Nephron progenitor cell (in vitro differentiated cells): Measurements from ENCODE around the gene KCTD10.

Experiments
- DNase-seq: peaks from one replicate; pipeline ENCODE4 v3.0.0; 2021
- H3K27ac Mint-ChIP-seq: 2 replicates; pipeline ENCODE4 v1.8.0; 2021; ENCODE audit warnings: mild to moderate bottlenecking, moderate library complexity, mixed read lengths
- H3K27me3 Mint-ChIP-seq: 2 replicates; pipeline ENCODE4 v1.8.0; 2021; ENCODE audit warnings: mild to moderate bottlenecking, low read depth, mixed read lengths; ENCODE audit not compliant: poor library complexity
- H3K36me3 Mint-ChIP-seq: 2 replicates; pipeline ENCODE4 v1.8.0; 2021; ENCODE audit warnings: low read depth, mixed read lengths
- H3K4me1 Mint-ChIP-seq: 2 replicates; pipeline ENCODE4 v1.8.0; 2021; ENCODE audit warnings: mixed read lengths
- H3K4me3 Mint-ChIP-seq: 2 replicates; pipeline ENCODE4 v1.8.0; 2021; ENCODE audit warnings: mild to moderate bottlenecking, moderate library complexity, mixed read lengths
- H3K9me3 Mint-ChIP-seq: 2 replicates; pipeline ENCODE4 v1.8.0; 2021; ENCODE audit warnings: mild to moderate bottlenecking, moderate library complexity, mixed read lengths
- CTCF ChIP-seq: fragments of 200-600 bp; sonication (generic); IDR thresholded peaks from 2 replicates; pipeline ENCODE4 v1.5.0; 2021; ENCODE audit warnings: antibody characterized with exemption

The KCTD10 gene

GRCh38 chr12:109449845-109450532 is 27.1 kb downstream of the KCTD10 start:
- H3K36me3 Mint-ChIP-seq = peaks cover 34% of the 10 kb centered on the region
- no peaks in the 10 kb centered on the region for H3K27me3 Mint-ChIP-seq
- H3K4me3 Mint-ChIP-seq = no peak overlapping the region
- H3K9me3 Mint-ChIP-seq = no peaks in the 10 kb centered on the region
- peak overlapping the region; percentile 70 for H3K27ac Mint-ChIP-seq
- peaks cover 7% of the 10 kb centered on the region for H3K4me1 Mint-ChIP-seq
- TF ChIP-seq CTCF = no peak
- DNase-seq = no peak

GRCh38 chr12:109448707-109449390 is 28.3 kb downstream of the KCTD10 start:
- peaks cover 7% of the 10 kb centered on the region for H3K4me1 Mint-ChIP-seq
- no peak for TF ChIP-seq CTCF
- peaks cover 29% of the 10 kb centered on the region for H3K36me3 Mint-ChIP-seq
- H3K9me3 Mint-ChIP-seq = no peaks in the 10 kb centered on the region
- H3K27ac Mint-ChIP-seq = peak overlapping the region; percentile 91
- DNase-seq = no peak
- H3K4me3 Mint-ChIP-seq = no peak overlapping the region
- no peaks in the 10 kb centered on the region for H3K27me3 Mint-ChIP-seq

- TF ChIP-seq CTCF = no peak
- Mint-ChIP-seq H3K4me3 (no peak overlapping the region), H3K9me3 (no peaks in the 10 kb centered on the region), H3K27ac (peak overlapping the region; percentile 91), H3K36me3 (peaks cover 24% of the 10 kb centered on the region), H3K27me3 (no peaks in the 10 kb centered on the region), H3K4me1 (peaks cover 7% of the 10 kb centered on the region)
- DNase-seq = no peak
These were observed 28.8 kb downstream of the KCTD10 start for GRCh38 chr12:109448272-109448671.

- Mint-ChIP-seq H3K4me1 (peaks cover 7% of the 10 kb centered on the region), H3K36me3 (peaks cover 24% of the 10 kb centered on the region)
- no peak for TF ChIP-seq CTCF
These were observed 29.6 kb downstream of the KCTD10 start for GRCh38 chr12:109447482-109447881.

GRCh38 chr12:109446869-109447268 is 30.2 kb downstream of the KCTD10 start:
- TF ChIP-seq CTCF = no peak
- peaks cover 7% of the 10 kb centered on the region for H3K4me1 Mint-ChIP-seq
- H3K27ac Mint-ChIP-seq = no peak overlapping the region
- DNase-seq = no peak
- no peaks in the 10 kb centered on the region for H3K27me3 Mint-ChIP-seq
- H3K36me3 Mint-ChIP-seq = peaks cover 19% of the 10 kb centered on the region
- no peak overlapping the region for H3K4me3 Mint-ChIP-seq
- H3K9me3 Mint-ChIP-seq = no peaks in the 10 kb centered on the region

More at GRCh38 chr12:109447482-109447881, 29.6 kb downstream of the KCTD10 start:
- no peak overlapping the region for H3K4me3 Mint-ChIP-seq
- H3K27ac Mint-ChIP-seq = no peak overlapping the region
- H3K9me3 Mint-ChIP-seq = no peaks in the 10 kb centered on the region
- no peaks in the 10 kb centered on the region for H3K27me3 Mint-ChIP-seq
- no peak for DNase-seq
